Body of pancreas (tissue), 4 donors: ENCODE results near the gene CPN2. TPM values are rescaled to one million over a fixed set of nuclear protein-coding genes. Genes with fewer than 3 reads are reported as not detected.
A peak's percentile ranks its signal among the peaks of the same experiment; 100 is the strongest.

ENCODE experiments used
- ATAC-seq: fragments of 150-250 bp; one replicate; pipeline ENCODE4 v1.9.1; 2016
- DNase-seq, 4 donors: peaks; one replicate each; pipeline ENCODE4 v3.0.0-alpha.2; 2019
- H3K27ac ChIP-seq, 4 donors: fragments of 200-600 bp; sonication (generic); 1 replicate in 3 of 4; 2 replicates in 1 of 4; pipeline versions ENCODE4 v1.5.1 to v1.6.1; 2016 to 2019; ENCODE audit warnings: mild to moderate bottlenecking in 1 of 4, mixed read lengths in 1 of 4, moderate library complexity in 1 of 4
- H3K27me3 ChIP-seq, 2 donors: fragments of 200-600 bp; sonication (generic); one replicate each; pipeline ENCODE4 v1.6.0; 2016; ENCODE audit warnings: mild to moderate bottlenecking in 1 of 2
- H3K36me3 ChIP-seq, 2 donors: fragments of 200-600 bp; sonication (generic); replicated peaks in 1 of 2; 2 replicates each; pipeline ENCODE4 v1.5.1; 2016; ENCODE audit warnings: low read depth in 2 of 2; ENCODE audit not compliant: insufficient read depth in 1 of 2
- H3K4me1 ChIP-seq: fragments of 200-600 bp; sonication (generic); one replicate; pipeline ENCODE4 v1.6.0; 2016
- H3K4me3 ChIP-seq, 2 donors: fragments of 200-600 bp; sonication (generic); 1 replicate in 1 of 2; 2 replicates in 1 of 2; pipeline ENCODE4 v1.5.1; 2016 to 2019
- H3K9me3 ChIP-seq, 3 donors: fragments of 200-600 bp; sonication (generic); 1 replicate in 2 of 3; 2 replicates in 1 of 3; pipeline ENCODE4 v1.5.1; 2016
- POLR2A ChIP-seq, 3 donors: fragments of 450-650 bp; IDR thresholded peaks; one replicate each; pipeline ENCODE4 v1.6.1; 2016; ENCODE audit warnings: antibody characterized with exemption in 3 of 3, mild to moderate bottlenecking in 2 of 3
- WGBS, 2 donors: methylation state at CpG; one replicate each; pipeline ENCODE4 v1.1.5; 2017; 5-methylcytosine and 5-hydroxymethylcytosine counted together
- intact Hi-C: fragments of 100-400 bp; cut with DNase I; formaldehyde crosslinking; loops from one replicate; pipeline ENCODE4 v1.15.1; 2023
- total RNA-seq, 2 donors: library from RNA; depleted of rRNA; stranded (reverse); fragments of >200 nt; gene quantifications; one replicate each; pipeline ENCODE4 v1.1.0, GENCODE V29; 2016
- TF ChIP-seq, protein P1 (sequence below), 7 experiments: fragments of 450-650 bp in 4 of 7; fragments of 200-600 bp in 3 of 7; sonication (generic) in 3 of 7; IDR thresholded peaks; one replicate each; pipeline ENCODE4 v1.5.1; 2016 to 2019; ENCODE audit warnings: antibody characterized with exemption in 7 of 7

Gene CPN2
- total RNA-seq, 2 donors from 2014 or later, result not detected

DNA sequence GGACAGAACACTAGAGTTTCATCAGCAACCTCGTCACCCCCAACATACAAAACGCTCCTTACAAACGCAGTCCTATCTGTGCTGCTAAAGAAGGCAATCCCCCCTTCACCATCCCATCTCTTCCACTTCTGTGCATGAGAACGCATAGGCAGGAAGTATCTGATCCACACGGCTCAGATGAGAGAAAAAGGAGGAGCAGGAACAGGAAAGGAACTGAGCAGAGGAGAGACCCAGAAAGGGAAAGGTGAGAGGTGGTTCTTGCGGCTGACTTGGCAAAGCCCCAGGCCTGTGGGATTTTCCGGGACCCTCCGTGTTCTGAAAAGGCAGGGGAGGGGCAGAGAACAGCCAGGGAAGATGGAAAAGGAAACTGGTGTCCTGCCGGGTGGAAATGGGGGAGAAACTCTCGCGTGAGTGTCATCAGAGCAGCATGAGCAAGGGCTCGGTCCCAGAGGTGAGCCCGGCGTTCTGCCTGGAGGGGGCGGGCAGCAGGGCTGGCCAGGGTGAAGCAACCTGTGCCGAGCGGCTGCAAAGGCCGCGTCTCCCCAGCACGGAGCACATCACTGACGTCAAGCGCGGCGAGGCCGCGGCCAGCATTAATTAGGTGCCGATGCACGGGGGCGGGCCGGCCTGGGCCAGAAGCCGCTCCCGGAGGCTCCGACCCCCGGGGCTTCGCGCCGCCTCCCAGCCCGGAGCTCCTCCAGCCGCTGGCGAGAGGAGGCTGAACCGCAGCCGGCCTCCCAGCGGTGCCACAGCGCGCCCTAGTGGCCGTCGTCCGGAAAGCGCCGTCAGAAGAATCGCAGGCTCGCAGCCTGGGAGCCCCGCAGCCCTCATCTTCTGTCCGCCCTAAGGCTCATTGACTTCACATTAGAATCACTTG, 35.8 kb downstream of the CPN2 start:
- no peaks in the 10 kb centered on the region for H3K9me3 ChIP-seq
- peak; percentile 86 for ATAC-seq
- 3 to 5% methylated on average over 22 to 54 of the region's 54 CpGs for WGBS, 2 donors
- H3K4me3 ChIP-seq, result no peak overlapping the region
- H3K4me1 ChIP-seq, result peaks cover 38% of the 10 kb centered on the region
- H3K27ac ChIP-seq, result peak overlapping the region in 3 of 4 donors; percentile 38 to 52 (median 42)
- DNase-seq, result peak; percentile 79 to 87 (median 83)
- H3K36me3 ChIP-seq, result no peaks in the 10 kb centered on the region
- peak in 2 of 3 donors; percentile 29 for TF ChIP-seq POLR2A (IDR thresholded peaks at IDR 0.05)
- TF ChIP-seq, protein P1, sequence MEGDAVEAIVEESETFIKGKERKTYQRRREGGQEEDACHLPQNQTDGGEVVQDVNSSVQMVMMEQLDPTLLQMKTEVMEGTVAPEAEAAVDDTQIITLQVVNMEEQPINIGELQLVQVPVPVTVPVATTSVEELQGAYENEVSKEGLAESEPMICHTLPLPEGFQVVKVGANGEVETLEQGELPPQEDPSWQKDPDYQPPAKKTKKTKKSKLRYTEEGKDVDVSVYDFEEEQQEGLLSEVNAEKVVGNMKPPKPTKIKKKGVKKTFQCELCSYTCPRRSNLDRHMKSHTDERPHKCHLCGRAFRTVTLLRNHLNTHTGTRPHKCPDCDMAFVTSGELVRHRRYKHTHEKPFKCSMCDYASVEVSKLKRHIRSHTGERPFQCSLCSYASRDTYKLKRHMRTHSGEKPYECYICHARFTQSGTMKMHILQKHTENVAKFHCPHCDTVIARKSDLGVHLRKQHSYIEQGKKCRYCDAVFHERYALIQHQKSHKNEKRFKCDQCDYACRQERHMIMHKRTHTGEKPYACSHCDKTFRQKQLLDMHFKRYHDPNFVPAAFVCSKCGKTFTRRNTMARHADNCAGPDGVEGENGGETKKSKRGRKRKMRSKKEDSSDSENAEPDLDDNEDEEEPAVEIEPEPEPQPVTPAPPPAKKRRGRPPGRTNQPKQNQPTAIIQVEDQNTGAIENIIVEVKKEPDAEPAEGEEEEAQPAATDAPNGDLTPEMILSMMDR (IDR thresholded peaks at IDR 0.05), result peak; percentile 91 to 97 (median 94)
- no peaks in the 10 kb centered on the region for H3K27me3 ChIP-seq
- intact Hi-C loops, result no loop called here

DNA sequence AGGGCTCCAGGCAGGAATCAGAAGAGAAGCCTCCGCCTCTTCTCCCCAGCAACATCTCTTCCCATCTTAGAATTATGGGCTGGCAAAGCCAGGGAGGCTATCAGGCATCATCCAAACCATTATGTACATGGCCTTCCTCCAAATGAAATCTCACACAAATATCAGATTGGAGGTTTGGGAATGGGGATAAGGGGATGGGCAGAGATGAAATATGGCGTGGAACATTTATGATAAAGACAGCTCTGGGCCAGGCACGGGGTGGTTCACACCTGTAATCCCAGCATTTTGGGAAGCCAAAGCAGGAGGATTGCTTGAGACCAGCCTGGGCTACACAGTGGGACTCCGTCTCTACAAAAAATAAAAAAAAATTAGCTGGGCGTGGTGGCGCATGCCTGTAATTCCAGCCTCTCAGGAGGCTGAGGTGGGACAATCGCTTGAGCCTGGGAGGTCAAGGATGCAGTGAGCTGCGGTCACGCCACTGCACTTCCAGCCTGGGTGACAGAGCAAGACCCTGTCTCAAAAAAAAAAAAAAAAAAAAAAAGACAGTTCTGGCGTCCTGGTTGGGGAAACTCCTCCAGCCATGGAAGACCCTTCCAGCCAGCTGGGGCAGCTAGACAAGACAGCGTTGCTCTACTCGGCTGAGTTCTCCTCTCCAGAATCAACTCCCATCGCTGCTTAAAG, 36.6 kb downstream of the CPN2 start:
- DNase-seq (no peak), ATAC-seq (no peak)
- Histone ChIP-seq H3K4me3 (no peak overlapping the region), H3K4me1 (peaks cover 30% of the 10 kb centered on the region), H3K27me3 (no peaks in the 10 kb centered on the region), H3K36me3 (no peaks in the 10 kb centered on the region), H3K9me3 (no peaks in the 10 kb centered on the region), H3K27ac (no peak overlapping the region)
- TF ChIP-seq POLR2A (IDR thresholded peaks at IDR 0.05), result no peak
- TF ChIP-seq, protein P1 (IDR thresholded peaks at IDR 0.05), result no peak
- 68 to 77% methylated on average over 13 of the region's 13 CpGs for WGBS, 2 donors
- intact Hi-C loops, result loop anchor here (5.0 kb wide), 1 partner anchor 527 kb away; no protein-coding TSS in a partner anchor

GRCh38 chr3:194313560-194314387, 37.4 kb downstream of the CPN2 start:
- intact Hi-C loops, result loop anchor here (5.0 kb wide), 1 partner anchor 526 kb away; no protein-coding TSS in a partner anchor
- Histone ChIP-seq H3K4me1 (peaks cover 30% of the 10 kb centered on the region), H3K9me3 (no peaks in the 10 kb centered on the region), H3K27me3 (no peaks in the 10 kb centered on the region), H3K27ac (no peak overlapping the region), H3K4me3 (no peak overlapping the region), H3K36me3 (no peaks in the 10 kb centered on the region)
- WGBS, 2 donors, result 49 to 54% methylated on average over 5 to 15 of the region's 15 CpGs
- TF ChIP-seq POLR2A (IDR thresholded peaks at IDR 0.05), result no peak
- TF ChIP-seq, protein P1 (IDR thresholded peaks at IDR 0.05), result no peak
- DNase-seq (peak in 2 of 4 donors; percentile 44 to 51), ATAC-seq (no peak)

DNA sequence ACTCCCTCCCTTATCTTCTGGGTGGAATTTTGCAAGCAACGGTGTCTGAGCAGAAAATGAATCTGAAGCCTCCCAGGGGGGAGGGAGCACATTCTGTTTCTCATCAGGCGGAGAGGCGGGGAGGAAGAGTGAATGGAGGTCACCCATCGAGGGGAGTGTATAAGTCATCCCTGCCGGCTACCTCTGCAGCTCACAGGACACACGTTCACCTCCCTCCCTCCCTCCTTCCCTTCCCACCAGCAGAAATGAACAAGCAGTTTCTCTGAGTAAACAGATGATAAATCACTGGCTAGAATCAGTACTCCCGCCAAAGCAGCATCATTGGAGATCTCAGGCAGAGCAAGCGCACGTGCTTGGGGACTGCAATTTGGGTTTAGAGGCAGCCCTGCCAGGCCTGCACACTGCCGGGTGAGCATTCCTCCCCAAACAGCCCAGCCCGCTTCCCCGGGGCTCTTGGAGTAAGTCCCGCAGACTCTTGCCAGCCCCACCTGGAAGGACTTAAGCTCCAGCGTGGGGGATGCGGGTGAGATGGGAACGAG, 38.3 kb downstream of the CPN2 start:
- Histone ChIP-seq H3K27ac (peak overlapping the region in 2 of 4 donors; percentile 36 to 56), H3K4me1 (peaks cover 36% of the 10 kb centered on the region), H3K4me3 (no peak overlapping the region), H3K36me3 (no peaks in the 10 kb centered on the region), H3K9me3 (no peaks in the 10 kb centered on the region), H3K27me3 (no peaks in the 10 kb centered on the region)
- WGBS, 2 donors, result 31 to 58% methylated on average over 11 to 16 of the region's 16 CpGs
- intact Hi-C loops, result loop anchor here (5.0 kb wide), 1 partner anchor 526 kb away; no protein-coding TSS in a partner anchor
- DNase-seq (peak in 2 of 4 donors; percentile 42 to 58), ATAC-seq (peak; percentile 22)
- no peak for TF ChIP-seq POLR2A (IDR thresholded peaks at IDR 0.05)
- TF ChIP-seq, protein P1 (IDR thresholded peaks at IDR 0.05), result no peak
